ENCODE data around the gene AQP12A.
"Not testable (repeated sequence)": the region's sequence is repeated elsewhere in the genome, so short reads cannot be mapped to it uniquely, and the experiment has no call there.

Gene AQP12A

GRCh38 chr2:240691631-240692420 lies at the start of gene AQP12A:
TSS of gene AQP12A (plus strand) at chr2:240691866. CDS start at chr2:240691914, 48 bp downstream.
- DNase-seq: not testable (repeated sequence)

GRCh38 chr2:240642061-240642805 lies 49.4 kb upstream of the AQP12A start:
- DNase-seq: no peak

GRCh38 chr2:240642806-240643092 lies 48.9 kb upstream of the AQP12A start:
- DNase-seq: no peak

GRCh38 chr2:240643093-240643810 lies 48.4 kb upstream of the AQP12A start:
- DNase-seq: no peak

- no peak for DNase-seq
Observed at GRCh38 chr2:240643811-240644150, 47.9 kb upstream of the AQP12A start.

GRCh38 chr2:240644171-240644651 lies 47.5 kb upstream of the AQP12A start:
- DNase-seq: no peak

GRCh38 chr2:240644859-240645301 lies 46.8 kb upstream of the AQP12A start:
- DNase-seq: no peak

GRCh38 chr2:240645346-240645745 lies 46.3 kb upstream of the AQP12A start:
- DNase-seq: no peak

- DNase-seq: no peak
Observed at GRCh38 chr2:240645801-240646175, 45.9 kb upstream of the AQP12A start.

- no peak for DNase-seq
Observed at GRCh38 chr2:240646176-240646899, 45.3 kb upstream of the AQP12A start.

GRCh38 chr2:240646900-240647502 lies 44.7 kb upstream of the AQP12A start:
- no peak for DNase-seq

- no peak for DNase-seq
Observed at GRCh38 chr2:240647503-240648154, 44.0 kb upstream of the AQP12A start.

GRCh38 chr2:240648155-240648649 lies 43.5 kb upstream of the AQP12A start:
- no peak for DNase-seq

- DNase-seq: no peak
Observed at GRCh38 chr2:240648650-240649275, 42.9 kb upstream of the AQP12A start.

- no peak for DNase-seq
Observed at GRCh38 chr2:240649331-240649730, 42.3 kb upstream of the AQP12A start.

GRCh38 chr2:240650254-240650965 lies 41.3 kb upstream of the AQP12A start:
- no peak for DNase-seq

GRCh38 chr2:240651185-240651584 lies 40.5 kb upstream of the AQP12A start:
- no peak for DNase-seq

GRCh38 chr2:240655931-240656886 lies 35.5 kb upstream of the AQP12A start:
- no peak for DNase-seq

- DNase-seq: not testable (repeated sequence)
Observed at GRCh38 chr2:240659883-240660282, 31.8 kb upstream of the AQP12A start.

Measured in activated T-cell treated with anti-CD3 and anti-CD28 coated beads for 4 hours (primary cell).